GM21786 (cell line): ENCODE results near the gene ADH1B.
"Not testable (repeated sequence)": the region's sequence is repeated elsewhere in the genome, so short reads cannot be mapped to it uniquely, and the experiment has no call there.

ENCODE experiments used
- ATAC-seq: cut with Tn5 transposase; IDR thresholded peaks from one replicate; pipeline ENCODE4 v1.9.1; 2021; ENCODE audit not compliant: unreplicated experiment

Gene ADH1B

GRCh38 chr4:99321241-99322191 lies at the start of gene ADH1B:
Gene ADH1B (minus strand): TSS chr4:99321401. CDS start chr4:99321331, 70 bp downstream.
- no peak for ATAC-seq

DNA sequence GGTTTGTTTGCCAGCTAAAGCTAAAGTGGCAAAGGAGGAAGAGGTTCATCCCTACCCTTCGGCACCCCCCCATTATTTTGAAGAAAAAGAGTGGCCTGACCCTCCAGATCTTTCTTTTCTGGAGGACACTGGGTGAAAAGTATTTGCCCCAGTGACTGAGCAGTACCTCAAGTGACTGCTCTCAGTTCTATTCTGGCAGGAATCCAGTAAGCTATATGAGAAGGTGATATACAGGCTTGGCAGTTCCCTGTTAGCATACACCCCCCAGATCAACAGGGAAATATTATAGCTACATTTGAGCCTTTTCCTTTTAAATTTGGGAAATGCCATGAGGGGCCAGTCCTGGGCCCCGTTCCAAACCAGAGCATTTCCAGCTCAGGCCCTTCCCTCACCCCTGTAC lies 46.6 kb upstream of the ADH1B start:
- ATAC-seq = not testable (repeated sequence)

DNA sequence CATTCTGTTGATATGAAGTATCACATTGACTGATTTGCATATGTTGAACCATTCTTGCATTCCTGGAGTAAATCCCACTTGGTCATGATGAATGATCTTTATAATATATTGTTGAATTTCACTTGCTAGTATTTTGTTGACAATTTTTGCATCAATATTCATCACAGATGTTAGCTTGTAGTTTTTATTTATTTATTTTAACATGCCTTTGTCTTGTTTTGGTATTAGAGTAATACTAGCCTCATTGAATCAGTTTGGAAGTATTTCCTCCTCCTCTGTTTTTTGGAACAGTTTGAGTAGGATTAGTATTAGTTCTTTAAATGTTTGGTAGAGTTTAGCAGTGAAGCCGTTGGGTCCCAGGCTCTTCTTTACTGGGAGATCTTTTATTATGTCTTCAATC lies 45.3 kb upstream of the ADH1B start:
- no peak for ATAC-seq

GRCh38 chr4:99362768-99363167 lies 41.6 kb upstream of the ADH1B start:
- no peak for ATAC-seq

DNA sequence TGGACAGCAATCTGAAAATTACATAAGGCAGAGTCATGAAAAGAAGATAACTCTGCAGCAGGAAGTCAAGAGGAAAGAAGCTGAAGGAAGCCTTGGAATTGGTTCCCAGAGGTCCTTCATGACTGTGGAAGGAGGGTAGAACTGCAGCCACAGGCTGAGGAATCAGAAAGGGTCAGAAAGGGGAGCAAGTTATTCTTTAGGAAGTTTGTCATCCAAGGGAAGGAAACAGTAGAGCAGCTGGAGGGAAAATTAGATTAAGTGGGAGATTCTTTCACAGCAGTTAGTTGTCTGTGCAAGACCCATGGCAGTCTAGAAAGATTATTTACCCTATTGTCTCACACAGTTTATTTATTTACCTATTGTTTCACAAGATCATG lies 40.7 kb upstream of the ADH1B start:
- ATAC-seq = no peak

- ATAC-seq = no peak
These were observed 40.2 kb upstream of the ADH1B start for GRCh38 chr4:99361268-99361898.

DNA sequence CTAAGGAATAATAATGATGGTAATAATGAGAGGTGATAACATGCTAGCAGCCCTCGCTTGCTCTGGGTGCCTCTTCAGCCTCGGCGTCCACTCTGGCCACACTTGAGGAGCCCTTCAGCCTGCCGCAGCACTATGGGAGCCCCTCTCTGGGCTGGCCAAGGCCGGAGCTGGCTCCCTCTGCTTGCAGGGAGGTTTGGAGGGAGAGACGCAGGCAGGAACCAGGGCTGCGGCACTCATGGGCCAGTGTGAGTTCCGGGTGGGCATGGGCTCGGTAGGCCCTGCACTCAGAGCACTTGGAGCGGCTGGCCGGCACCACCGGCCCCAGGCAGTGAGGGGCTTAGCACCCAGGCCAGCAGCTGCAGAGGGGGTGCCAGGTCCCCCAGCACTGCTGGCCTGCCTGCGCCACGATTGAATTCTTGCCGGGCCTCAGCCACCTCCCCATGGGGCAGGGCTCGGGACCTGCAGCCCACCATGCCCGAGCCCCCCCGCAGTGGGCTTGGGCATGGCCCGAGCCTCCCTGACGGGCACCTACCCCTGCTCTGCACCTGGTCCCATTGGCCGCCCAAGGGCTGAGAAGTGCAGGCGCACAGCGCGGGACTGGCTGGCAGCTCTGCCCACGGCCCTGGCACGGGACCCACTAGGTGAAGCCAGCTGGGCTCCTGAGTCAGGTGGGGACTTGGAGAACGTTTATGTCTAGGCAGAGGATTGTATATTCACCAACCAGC lies 38.4 kb upstream of the ADH1B start:
- ATAC-seq = no peak

DNA sequence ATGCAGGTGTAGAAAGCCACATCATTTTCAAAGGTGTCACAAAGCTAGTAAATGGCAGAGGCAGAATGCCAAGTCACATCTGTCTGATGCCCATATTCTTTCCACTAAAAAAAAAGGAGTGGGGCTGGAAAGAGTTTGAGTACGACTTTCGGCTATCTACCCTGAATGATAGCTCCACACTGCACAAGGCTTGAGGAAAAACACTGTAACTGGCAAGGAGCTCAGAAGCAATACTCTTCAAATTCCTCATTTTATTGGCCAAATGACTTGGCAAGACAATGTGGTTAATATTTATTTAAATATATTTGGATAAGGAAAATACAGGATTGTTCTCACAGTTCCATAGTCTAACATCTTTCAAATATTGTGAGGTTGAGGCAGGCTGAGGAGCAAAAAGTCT lies 36.7 kb upstream of the ADH1B start:
- no peak for ATAC-seq

DNA sequence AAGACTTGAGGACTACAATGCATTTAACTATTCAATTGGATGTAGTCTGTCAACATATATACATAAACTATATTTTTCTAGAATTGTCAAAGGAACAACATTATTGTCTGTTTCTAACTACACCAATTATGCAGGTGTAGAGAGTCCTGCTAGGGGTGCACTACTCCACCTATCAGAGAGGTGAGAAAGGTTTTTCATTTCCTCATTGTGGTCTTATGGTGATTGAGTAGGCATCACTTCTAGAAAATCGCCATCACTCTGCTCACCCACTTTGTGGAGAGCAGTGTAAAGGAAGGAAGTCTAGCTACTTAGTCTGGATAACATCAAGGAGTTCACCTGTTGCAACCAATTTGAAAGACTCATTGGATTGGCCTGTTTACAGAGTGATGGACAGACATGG lies 35.8 kb upstream of the ADH1B start:
- ATAC-seq = peak; percentile 58

DNA sequence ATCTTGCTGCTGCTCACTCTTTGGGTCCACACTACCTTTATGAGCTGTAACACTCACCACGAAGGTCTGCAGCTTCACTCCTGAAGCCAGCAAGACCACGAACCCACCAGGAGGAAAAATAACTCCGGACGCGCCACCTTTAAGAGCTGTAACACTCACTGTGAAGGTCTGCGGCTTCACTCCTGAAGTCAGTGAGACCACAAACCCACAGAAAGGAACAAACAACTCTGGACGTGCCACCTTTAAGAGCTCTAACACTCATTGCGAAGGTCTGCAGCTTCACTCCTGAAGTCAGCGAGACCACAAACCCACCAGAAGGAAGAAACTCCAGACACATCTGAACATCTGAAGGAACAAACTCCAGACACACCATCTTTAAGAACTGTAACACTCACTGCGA lies 34.9 kb upstream of the ADH1B start:
- ATAC-seq = not testable (repeated sequence)

- ATAC-seq = no peak
These were observed 31.7 kb upstream of the ADH1B start, which contains the start of gene ADH1C for GRCh38 chr4:99352602-99353537. Gene ADH1C (minus strand): TSS chr4:99352746. CDS start chr4:99352675, 71 bp downstream.

- no peak for ATAC-seq
These were observed 30.3 kb upstream of the ADH1B start for GRCh38 chr4:99351487-99351886.

DNA sequence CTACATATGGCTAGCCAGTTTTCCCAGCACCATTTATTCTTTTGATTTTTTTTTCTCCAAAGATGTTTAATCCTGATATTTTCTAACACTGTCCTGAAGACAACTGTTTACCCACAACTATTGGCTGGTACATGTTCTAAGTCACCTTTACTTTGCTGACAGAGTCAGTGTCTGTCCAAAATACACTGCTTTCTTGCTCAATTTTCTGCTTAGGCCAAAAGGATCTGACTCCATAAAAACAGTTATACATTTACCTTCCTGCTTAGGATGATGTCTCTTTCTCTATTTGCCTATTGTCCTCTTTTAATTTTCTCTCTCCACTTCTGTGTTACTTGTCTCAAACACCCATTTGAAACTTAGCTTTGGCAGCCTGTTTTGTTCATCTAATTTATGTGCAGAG lies 28.1 kb upstream of the ADH1B start:
- no peak for ATAC-seq

GRCh38 chr4:99342624-99343023 lies 21.4 kb upstream of the ADH1B start:
- not testable (repeated sequence) for ATAC-seq

GRCh38 chr4:99341426-99341825 lies 20.2 kb upstream of the ADH1B start:
- ATAC-seq = no peak

DNA sequence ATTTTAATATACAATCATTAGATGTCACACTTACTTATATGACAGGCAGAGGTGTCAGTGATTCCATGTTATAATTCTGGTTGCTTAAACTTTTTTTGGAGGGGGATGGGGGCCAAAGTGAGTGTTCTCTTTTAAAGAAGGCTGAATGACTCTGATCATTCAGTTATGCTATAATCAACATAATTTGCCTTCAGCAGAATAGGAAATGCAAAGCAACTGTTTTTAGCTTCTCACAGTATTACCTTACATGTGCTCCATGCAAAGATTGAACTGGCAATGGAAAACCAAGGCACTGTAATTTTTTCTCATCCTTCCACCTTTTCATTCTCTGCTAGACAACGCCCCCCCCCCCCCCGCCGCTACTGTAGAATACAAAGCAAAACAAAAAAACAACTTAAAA lies 18.0 kb upstream of the ADH1B start:
- no peak for ATAC-seq

GRCh38 chr4:99336553-99336952 lies 15.4 kb upstream of the ADH1B start:
- no peak for ATAC-seq

GRCh38 chr4:99334880-99335279 lies 13.7 kb upstream of the ADH1B start:
- no peak for ATAC-seq

DNA sequence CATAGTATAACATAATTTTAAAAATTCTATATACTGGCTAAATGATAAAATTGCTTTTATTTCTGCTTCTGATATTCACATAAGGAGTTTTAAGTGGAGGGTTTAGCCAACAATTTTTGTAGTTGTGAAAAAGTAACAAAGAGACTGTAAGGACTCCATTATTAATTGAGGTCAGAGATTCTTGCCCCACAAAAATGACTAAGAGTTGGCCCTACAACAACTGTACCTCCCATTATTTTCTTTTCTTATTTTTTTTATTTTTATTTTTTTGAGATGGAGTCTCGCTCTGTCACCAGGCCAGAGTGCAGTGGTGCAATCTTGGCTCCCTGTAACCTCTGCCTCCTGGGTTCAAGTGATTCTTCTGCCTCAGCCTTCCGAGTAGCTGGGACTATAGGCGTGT lies 9.4 kb upstream of the ADH1B start:
- ATAC-seq = no peak

- no peak for ATAC-seq
These were observed 8.7 kb upstream of the ADH1B start for GRCh38 chr4:99329876-99330275.
